Stromal cell of bone marrow (primary cell): Measurements from ENCODE around the gene KIF24.
"Not testable (repeated sequence)": the region's sequence is repeated elsewhere in the genome, so short reads cannot be mapped to it uniquely, and the experiment has no call there.

Experiments
- DNase-seq: peaks from one replicate; pipeline ENCODE4 v3.0.0-alpha.2; 2012; ENCODE audit warnings: low read depth

Gene KIF24

GRCh38 chr9:34328987-34329832, at the start of gene KIF24, which contains the start of gene NUDT2:
Gene KIF24, minus strand, starts transcription at chr9:34329268. Its CDS starts 17,922 bp downstream, at chr9:34311346.
Gene NUDT2, plus strand, starts transcription at chr9:34329569. Its CDS starts 9,471 bp downstream, at chr9:34339040.
- DNase-seq, result peak; percentile 100

GRCh38 chr9:34378376-34379060, 49.5 kb upstream of the KIF24 start:
- no peak for DNase-seq

DNA sequence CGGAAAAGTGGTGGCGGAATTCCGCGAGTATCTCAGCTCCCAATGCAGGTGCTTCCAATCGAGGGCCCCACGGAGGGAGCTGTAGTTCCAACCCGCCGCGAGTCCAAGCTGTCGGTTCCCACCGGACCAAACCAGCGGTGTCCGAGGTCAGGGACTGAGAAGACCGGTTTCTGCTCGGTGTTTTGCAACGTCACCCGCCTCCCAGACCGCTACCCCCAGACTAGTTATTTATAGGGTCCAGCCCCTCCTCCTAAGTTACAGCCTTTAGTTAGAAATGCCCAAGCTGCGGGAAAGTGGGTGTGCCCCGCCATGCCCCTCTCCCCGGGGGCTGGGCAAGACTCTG, 48.3 kb upstream of the KIF24 start:
- no peak for DNase-seq

DNA sequence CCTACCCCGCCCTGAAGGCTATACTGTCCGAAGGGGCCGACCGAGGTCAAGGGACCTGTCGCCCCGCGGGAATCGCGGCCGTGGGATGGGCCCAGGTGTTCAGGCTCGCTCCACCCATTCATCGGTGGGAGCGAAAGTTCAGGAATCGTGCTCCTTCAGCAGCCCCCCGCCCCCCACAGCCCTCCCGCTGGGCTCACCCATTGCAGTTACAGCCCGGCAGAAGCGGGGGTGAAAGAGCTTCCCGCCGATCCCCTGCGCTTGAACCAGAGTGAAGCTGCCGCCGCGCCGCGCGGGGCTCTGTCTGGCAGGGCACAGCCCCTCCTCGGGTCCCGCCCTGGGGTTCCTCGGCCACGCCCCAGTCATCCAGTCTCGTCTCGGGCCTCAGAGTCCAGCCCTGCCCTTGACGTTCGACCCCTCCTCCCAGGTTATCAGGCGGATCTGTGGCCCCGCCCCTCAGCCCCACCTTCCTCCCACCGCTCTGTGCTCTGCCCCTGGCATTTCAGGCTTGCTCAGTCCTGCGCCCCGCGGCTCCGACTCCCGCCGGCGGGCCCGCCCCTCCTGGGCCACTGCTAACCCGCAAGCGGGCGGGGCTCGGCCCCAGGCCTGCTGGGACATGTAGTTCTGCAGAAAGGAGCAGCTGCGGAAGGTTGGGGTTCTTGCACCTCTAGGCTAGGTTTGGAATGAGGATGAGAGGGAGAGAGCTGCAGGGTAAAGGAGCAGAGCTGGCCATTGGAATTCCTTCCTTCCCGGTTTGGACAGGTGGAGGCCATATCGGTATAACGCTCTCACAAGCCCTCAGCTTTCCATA, 47.7 kb upstream of the KIF24 start, which contains the start of gene MYORG:
Gene MYORG, minus strand, starts transcription at position 303 of the 808 bp plus-strand sequence. CDS start 3,955 bp downstream, outside the sequence.
- DNase-seq, result peak; percentile 54

- DNase-seq, result no peak
Measured at GRCh38 chr9:34375901-34376595, 47.0 kb upstream of the KIF24 start.

DNA sequence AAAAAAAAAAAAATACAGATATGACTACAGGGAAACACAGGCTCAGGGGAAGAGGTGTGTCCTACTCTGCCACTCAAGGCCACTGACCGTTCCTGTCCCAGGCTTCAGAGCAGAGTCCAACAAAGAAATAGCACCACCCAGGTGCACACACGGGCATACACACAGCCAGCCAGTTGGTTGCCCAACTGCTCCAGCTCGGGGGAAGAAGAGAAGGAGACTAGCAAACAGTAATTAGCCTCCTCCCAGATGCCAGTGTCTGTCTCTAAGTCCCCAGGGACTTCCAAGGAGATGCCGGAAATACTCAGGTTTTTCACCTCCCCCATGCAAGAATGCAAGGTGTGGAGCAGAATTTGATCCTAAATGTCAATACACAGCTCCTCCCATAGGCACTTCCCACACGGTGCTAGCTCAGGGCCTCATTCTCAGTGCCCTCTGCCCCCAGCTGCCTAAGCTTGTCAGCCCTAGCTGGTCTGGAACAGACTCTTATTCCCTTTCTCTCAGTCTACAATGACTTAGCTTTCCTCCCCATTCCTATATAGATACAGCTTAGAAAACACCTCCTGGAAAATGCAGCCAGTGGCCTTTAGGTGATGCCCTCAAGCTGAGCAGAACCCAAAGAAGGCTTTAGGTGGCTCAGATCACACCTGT, 46.0 kb upstream of the KIF24 start:
- DNase-seq, result no peak

DNA sequence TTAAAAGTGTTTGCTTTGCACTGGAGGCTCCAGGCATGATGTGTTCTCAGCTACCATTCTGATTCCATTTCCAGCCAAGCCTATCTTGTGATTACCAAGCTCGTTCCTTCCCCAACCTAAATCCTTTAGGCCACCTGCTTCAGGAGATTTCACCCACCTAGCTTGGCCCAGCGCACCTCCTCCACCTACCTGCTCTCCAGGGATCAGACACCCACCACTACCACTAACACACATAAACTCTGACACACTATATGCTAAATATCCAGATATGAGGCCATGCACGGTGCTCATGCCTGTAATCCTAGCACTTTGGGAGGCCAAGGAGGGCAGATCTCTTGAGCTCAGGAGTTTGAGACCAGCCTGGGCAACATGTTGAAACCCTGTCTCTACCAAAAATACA, 45.3 kb upstream of the KIF24 start:
- DNase-seq, result no peak

DNA sequence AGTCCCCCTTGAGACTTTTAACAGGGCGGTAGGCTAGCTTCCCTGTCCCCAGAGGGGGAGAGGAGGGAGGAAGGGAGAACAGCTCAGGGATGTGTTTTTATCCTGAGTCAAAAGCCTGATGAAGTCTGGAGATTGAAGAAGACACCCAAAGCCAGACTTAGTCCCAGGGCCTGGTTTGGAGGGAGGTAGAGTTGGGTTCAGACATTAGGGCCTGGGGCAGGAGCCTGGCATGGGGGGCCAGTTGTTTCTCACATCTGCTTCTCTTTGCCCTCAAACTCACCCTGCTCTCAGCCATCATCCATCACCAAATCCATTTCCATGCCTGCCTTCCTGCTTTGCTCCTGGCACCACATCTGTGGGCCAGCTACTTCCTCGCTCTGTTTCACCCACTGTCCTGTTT, 44.7 kb upstream of the KIF24 start:
- no peak for DNase-seq

- no peak for DNase-seq
Measured at GRCh38 chr9:34372467-34373011, 43.5 kb upstream of the KIF24 start.

GRCh38 chr9:34371886-34372466, 42.9 kb upstream of the KIF24 start:
- DNase-seq, result no peak

- no peak for DNase-seq
Measured at GRCh38 chr9:34370970-34371880, 42.2 kb upstream of the KIF24 start.

DNA sequence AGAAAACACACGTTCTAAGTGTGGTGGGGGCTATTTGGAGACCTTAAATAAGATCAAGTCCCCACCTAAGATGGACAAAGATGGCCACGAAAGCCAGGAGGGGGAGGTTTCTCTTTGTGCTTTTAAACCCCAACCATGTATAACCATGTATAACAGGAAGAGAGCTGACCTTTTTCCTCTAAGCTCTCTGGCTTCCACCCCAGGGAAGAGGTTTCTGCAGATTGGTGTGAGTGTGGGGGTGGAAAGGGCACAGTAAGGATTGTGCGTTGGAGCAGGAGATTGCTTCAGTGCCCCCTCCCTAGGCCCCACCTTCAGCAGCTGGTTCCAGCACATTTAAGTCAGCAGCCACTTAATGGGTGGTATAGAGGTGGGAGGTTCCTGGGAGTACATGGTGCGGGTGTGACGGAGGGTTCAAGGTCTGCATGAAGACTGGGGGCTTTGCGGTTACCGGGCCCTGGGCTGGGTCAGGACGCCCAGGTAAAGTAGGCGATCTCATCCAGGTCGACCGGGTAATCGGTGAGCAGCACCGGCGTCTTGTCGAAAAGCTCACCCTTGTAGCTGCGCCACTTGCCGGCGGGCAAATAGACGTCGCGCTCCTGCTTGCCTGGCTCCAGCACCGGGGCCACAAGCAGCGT, 41.4 kb upstream of the KIF24 start:
- no peak for DNase-seq

- DNase-seq, result no peak
Measured at GRCh38 chr9:34369636-34370035, 40.6 kb upstream of the KIF24 start.

DNA sequence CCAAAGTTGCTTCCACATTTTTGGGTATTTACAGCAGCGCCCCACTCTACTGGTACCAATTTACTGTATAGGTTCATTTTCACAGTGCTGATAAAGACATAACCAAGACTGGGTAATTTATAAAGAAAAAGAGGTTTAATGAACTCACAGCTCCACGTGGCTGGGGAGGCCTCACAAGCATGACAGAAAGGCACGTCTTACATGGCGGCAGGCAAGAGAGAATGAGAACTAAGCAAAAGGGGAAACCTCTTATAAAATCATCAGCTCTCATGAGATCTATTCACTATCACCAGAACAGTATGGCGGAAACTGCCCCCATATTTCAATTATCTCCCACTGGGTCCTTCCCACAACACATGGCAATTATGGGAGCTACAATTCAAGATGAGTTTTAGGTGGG, 39.7 kb upstream of the KIF24 start:
- DNase-seq, result not testable (repeated sequence)

- not testable (repeated sequence) for DNase-seq
Measured at GRCh38 chr9:34367751-34368410, 38.8 kb upstream of the KIF24 start.

DNA sequence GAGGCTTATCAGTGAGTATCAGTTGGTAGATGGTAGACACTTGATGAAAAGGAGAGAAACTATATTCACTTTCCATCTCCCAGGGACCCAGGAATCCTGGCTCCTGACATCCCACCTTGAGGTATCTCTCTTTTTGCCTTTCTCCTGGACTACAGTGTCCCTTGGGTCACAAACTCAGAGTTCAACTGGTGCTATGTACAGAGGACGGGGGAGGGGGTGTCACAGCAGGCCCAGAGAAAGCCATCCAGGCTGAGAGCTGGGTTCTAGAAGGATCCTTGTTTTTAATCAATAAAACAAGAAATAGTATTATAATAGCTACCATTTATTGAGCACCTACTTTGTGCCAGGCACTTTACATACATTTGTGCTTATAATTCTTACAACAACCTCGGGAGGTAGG, 37.3 kb upstream of the KIF24 start:
- DNase-seq, result no peak

DNA sequence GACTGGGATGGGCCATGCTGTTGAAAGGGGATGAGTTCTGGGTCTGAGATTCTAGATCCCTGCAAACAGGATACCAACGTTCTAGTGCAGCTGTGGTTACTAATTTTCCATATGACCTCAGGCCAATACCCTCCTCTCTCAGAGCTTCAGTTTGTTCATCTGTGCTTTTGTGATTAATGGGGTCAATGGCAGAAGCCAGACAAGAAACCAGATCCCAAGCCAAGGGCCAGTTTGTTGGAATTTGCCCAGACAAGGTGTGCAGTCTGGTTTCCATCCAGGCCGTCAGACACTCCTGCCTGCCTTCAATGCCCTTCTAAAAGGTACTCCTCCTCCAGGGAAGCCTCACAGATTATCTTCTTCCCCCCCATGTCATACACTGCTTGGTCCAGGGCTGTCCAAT, 36.2 kb upstream of the KIF24 start:
- DNase-seq, result no peak

GRCh38 chr9:34363619-34364351, 34.7 kb upstream of the KIF24 start:
- DNase-seq, result no peak
